ENCODE data around the gene POLD1. TPM values are rescaled to one million over a fixed set of nuclear protein-coding genes. Genes with fewer than 3 reads are reported as not detected.

Gene POLD1
- total and polyA plus RNA-seq, 2 donors (not counting 3 experiments of a cell fraction or from before 2014, with no cell fraction given), result 40.9 to 63.9 TPM

DNA sequence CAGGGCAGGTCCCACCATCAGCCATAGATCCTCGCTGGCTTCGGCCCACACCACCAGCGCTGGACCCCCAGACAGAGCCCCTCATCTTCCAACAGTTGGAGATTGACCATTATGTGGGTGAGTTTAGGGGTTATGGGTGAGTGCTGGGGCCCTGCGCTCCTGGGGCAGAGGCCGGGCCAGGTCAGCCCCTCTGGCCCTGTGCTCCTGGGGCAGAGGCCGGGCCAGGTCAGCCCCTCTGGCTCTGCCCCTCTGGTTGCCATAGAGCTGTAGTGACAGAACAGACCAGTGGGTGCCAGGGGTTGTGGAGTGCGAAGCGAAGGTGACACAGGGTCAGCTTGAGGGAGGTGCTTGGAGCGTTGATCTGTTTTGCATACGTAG is 15.2 kb downstream of the POLD1 start:
- dilution Hi-C loops (cut with MboI; ENCODE audit: extremely low pct_ligation_motif_present, low sequenced_read_pairs), result no loop called here
- FAIRE-seq, result no peak
- CTCF ChIA-PET, result no interaction called here

More for the DNA sequence above, 15.2 kb downstream of the POLD1 start:
- Histone ChIP-seq H3K9me3 (replicated peaks; ENCODE audit: control insufficient read depth, insufficient read depth, low read length) (no peaks in the 10 kb centered on the region), H3K27me3 (ENCODE audit: control insufficient read depth in 2 of 2, insufficient read depth in 2 of 2, low read length in 2 of 2) (no peaks in the 10 kb centered on the region), H3K36me3 (ENCODE audit: control insufficient read depth in 2 of 2, extremely low read depth in 1 of 2, insufficient read depth in 2 of 2, low read length in 2 of 2) (peaks cover 0 to 2% of the 10 kb centered on the region in 2 experiments), H4K20me1 (replicated peaks; ENCODE audit: control insufficient read depth, extremely low read depth, insufficient read depth, low read length) (no peaks in the 10 kb centered on the region), H2AFZ (ENCODE audit: low read depth, low read length) (no peak overlapping the region), H3K4me1 (ENCODE audit: control insufficient read depth, extremely low read depth, insufficient read depth, low read length) (no peaks in the 10 kb centered on the region), H3K9me1 (replicated peaks; ENCODE audit: control insufficient read depth, extremely low read depth, insufficient read depth, low read length) (no peaks in the 10 kb centered on the region), H3K4me3 (replicated peaks in 1 of 3; ENCODE audit: insufficient read depth in 1 of 3, low read depth in 1 of 3, low read length in 3 of 3) (no peak overlapping the region), H3K4me2 (ENCODE audit: insufficient read depth, low read length) (no peak overlapping the region), H3K79me2 (ENCODE audit: control insufficient read depth, insufficient read depth, low read length) (peaks cover 4% of the 10 kb centered on the region), H3K27ac (ENCODE audit: insufficient read depth, low read depth, low read length) (no peak overlapping the region), H3K9ac (replicated peaks; ENCODE audit: extremely low read depth, insufficient read depth, low read length) (no peak overlapping the region)
- intact Hi-C loops (cut with micrococcal nuclease), result no loop called here
- BruUV-seq (replicated peaks), result no TSS peak
- DNase-seq (ENCODE audit: low read depth, low spot score), result no peak
- POLR2A ChIA-PET, result no interaction called here
- TF ChIP-seq, protein P1, sequence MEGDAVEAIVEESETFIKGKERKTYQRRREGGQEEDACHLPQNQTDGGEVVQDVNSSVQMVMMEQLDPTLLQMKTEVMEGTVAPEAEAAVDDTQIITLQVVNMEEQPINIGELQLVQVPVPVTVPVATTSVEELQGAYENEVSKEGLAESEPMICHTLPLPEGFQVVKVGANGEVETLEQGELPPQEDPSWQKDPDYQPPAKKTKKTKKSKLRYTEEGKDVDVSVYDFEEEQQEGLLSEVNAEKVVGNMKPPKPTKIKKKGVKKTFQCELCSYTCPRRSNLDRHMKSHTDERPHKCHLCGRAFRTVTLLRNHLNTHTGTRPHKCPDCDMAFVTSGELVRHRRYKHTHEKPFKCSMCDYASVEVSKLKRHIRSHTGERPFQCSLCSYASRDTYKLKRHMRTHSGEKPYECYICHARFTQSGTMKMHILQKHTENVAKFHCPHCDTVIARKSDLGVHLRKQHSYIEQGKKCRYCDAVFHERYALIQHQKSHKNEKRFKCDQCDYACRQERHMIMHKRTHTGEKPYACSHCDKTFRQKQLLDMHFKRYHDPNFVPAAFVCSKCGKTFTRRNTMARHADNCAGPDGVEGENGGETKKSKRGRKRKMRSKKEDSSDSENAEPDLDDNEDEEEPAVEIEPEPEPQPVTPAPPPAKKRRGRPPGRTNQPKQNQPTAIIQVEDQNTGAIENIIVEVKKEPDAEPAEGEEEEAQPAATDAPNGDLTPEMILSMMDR (IDR thresholded peaks at IDR 0.05; ENCODE audit: extremely low read depth in 1 of 2, insufficient read depth in 1 of 2, low read depth in 1 of 2, low read length in 2 of 2), result no peak
- TF ChIP-seq EZH2 (IDR thresholded peaks at IDR 0.05; ENCODE audit: borderline replicate concordance, low read depth, low read length, severe bottlenecking) (no peak), POLR2AphosphoS5 (IDR thresholded peaks at IDR 0.05; ENCODE audit: insufficient read depth, low read depth, low read length) (no peak), GATA2 (IDR thresholded peaks at IDR 0.05; ENCODE audit: insufficient read depth, insufficient read length, low read depth, low read length) (no peak), JUN (IDR thresholded peaks at IDR 0.05; ENCODE audit: borderline replicate concordance, insufficient read depth, insufficient read length, low read depth) (no peak), FOS (IDR thresholded peaks at IDR 0.05; ENCODE audit: borderline replicate concordance, insufficient read depth, low read length) (no peak), POLR2A (IDR thresholded peaks at IDR 0.05; ENCODE audit: low read depth, low read length) (no peak), MYC (IDR thresholded peaks at IDR 0.05; ENCODE audit: low read depth, low read length) (no peak)
- TF ChIP-seq, protein P2, sequence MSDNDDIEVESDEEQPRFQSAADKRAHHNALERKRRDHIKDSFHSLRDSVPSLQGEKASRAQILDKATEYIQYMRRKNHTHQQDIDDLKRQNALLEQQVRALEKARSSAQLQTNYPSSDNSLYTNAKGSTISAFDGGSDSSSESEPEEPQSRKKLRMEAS (IDR thresholded peaks at IDR 0.05; ENCODE audit: insufficient read depth, insufficient read length), result no peak
